Measurements from ENCODE around the gene KRTAP9-3. TPM values are rescaled to one million over a fixed set of nuclear protein-coding genes. Genes with fewer than 3 reads are reported as not detected.
"Not testable (repeated sequence)": the region's sequence is repeated elsewhere in the genome, so short reads cannot be mapped to it uniquely, and the experiment has no call there.

KRTAP9-3 gene
- total RNA-seq, 1 donor from 2014 or later = not detected

DNA sequence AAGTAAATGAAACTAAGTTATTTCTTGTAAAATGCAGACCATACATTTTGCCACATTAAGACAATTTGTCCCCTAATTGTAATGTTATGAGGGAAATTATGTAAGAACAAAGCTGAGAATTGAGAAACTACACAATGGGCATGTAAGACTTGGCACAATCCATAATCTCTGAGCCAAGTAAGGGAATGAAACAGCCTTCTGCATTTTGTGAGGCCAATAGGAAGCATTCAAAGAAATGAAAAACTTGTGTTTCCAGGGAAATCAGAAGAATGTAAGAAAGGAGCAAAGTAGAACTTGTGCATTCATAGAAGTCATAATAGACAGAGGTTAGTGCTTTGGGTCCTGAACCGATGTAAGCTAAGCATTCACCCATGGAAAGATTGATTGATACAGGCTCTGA lies 19.0 kb downstream of the KRTAP9-3 start:
- Mint-ChIP-seq H3K9me3 (no peaks in the 10 kb centered on the region), H3K4me1 (peaks cover 13% of the 10 kb centered on the region), H3K27ac (no peak overlapping the region), H3K27me3 (ENCODE audit: low read depth) (peaks cover 58% of the 10 kb centered on the region), H3K36me3 (no peaks in the 10 kb centered on the region), H3K4me3 (no peak overlapping the region)
- DNase-seq (ENCODE audit: low spot score in 2 of 2, unreplicated experiment in 2 of 2) = no peak
- TF ChIP-seq, protein P1, sequence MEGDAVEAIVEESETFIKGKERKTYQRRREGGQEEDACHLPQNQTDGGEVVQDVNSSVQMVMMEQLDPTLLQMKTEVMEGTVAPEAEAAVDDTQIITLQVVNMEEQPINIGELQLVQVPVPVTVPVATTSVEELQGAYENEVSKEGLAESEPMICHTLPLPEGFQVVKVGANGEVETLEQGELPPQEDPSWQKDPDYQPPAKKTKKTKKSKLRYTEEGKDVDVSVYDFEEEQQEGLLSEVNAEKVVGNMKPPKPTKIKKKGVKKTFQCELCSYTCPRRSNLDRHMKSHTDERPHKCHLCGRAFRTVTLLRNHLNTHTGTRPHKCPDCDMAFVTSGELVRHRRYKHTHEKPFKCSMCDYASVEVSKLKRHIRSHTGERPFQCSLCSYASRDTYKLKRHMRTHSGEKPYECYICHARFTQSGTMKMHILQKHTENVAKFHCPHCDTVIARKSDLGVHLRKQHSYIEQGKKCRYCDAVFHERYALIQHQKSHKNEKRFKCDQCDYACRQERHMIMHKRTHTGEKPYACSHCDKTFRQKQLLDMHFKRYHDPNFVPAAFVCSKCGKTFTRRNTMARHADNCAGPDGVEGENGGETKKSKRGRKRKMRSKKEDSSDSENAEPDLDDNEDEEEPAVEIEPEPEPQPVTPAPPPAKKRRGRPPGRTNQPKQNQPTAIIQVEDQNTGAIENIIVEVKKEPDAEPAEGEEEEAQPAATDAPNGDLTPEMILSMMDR (IDR thresholded peaks at IDR 0.05; ENCODE audit: unreplicated experiment) = no peak

DNA sequence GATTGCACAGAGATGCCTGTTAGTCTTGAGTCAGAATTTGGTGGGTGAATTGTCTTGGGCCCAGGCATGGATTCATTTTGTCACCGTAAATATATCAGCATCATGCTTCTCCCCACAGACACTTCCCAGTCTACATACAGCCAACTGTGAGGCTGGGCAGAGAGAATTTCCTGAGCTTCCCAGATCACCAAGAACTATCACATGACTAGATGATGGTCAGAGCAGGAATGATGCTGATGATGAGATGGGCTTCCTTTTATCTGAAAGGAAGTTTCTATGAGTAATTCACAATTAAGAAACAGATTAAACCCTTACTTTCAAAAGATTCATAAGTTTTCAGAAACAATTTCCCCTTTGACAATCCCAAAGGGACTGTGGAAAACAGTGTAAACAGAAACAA lies 22.6 kb downstream of the KRTAP9-3 start:
- no peaks in the 10 kb centered on the region for H3K9me3 Mint-ChIP-seq

DNA sequence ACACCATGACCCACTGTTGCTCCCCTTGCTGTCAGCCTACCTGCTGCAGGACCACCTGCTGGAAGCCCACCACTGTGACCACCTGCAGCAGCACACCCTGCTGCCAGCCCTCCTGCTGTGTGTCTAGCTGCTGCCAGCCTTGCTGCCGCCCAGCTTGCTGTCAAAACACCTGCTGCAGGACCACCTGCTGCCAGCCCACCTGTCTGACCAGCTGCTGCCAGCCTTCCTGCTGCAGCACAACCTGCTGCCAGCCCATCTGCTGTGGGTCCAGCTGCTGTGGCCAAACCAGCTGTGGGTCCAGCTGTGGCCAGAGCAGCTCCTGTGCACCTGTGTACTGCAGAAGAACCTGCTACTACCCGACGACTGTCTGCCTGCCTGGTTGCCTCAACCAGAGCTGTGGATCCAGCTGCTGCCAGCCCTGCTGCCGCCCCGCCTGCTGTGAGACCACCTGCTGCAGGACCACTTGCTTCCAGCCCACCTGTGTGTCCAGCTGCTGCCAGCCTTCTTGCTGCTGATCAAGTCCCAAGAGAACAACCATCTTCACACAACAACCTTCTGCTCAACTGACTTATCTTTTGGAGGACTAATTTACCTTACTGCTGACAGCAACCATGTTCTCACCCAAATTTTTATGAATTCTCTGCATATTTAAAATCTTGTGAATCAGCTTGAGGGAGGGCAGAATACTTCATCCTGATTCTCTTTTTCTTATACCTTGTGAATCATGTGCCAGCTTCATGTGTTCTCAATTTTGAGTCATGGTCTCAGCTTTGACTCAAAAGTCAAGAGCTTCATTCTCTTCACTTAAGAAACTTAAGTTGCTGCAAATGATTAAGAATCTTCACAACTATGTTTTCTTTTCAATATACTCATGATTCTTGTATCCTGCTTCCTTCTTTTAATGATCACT lies 23.4 kb downstream of the KRTAP9-3 start, which contains the start of gene KRTAP9-9:
Gene KRTAP9-9 (plus strand): TSS at position 4 of the 910 bp plus-strand sequence.
- DNase-seq (ENCODE audit: low spot score in 2 of 2, unreplicated experiment in 2 of 2); H3K4me3 Mint-ChIP-seq; H3K9me3 Mint-ChIP-seq; H3K4me1 Mint-ChIP-seq; H3K27ac Mint-ChIP-seq; H3K36me3 Mint-ChIP-seq: not testable (repeated sequence)
- H3K27me3 Mint-ChIP-seq (ENCODE audit: low read depth) = peaks cover 55% of the 10 kb centered on the region

More for the DNA sequence above, 22.6 kb downstream of the KRTAP9-3 start:
- Mint-ChIP-seq H3K4me1 (peaks cover 7% of the 10 kb centered on the region), H3K27me3 (ENCODE audit: low read depth) (peaks cover 59% of the 10 kb centered on the region), H3K27ac (no peak overlapping the region), H3K36me3 (no peaks in the 10 kb centered on the region), H3K4me3 (no peak overlapping the region)
- TF ChIP-seq, protein P1 (IDR thresholded peaks at IDR 0.05; ENCODE audit: unreplicated experiment) = no peak
- DNase-seq (ENCODE audit: low spot score in 2 of 2, unreplicated experiment in 2 of 2) = no peak

DNA sequence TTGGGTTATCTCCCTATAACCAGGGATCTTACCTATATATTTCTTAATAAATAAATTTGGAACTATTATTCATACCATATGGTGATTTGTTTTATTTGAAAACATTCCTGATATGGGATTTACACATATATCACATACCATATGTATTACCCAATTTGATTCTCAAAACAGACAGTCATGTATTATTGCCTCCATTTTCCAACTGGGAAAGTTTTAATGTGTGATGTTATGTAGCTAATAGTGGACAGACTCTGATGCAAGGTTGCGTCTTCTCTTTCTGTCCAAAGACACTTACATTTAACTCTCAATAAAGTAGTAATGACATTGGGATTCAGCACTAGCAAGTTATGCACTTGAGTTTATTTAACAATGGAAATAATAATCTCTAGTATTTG lies 24.0 kb downstream of the KRTAP9-3 start:
- H3K9me3 Mint-ChIP-seq = no peaks in the 10 kb centered on the region
- peaks cover 7% of the 10 kb centered on the region for H3K4me1 Mint-ChIP-seq
- no peak overlapping the region for H3K27ac Mint-ChIP-seq
- H3K4me3 Mint-ChIP-seq = no peak overlapping the region
- no peaks in the 10 kb centered on the region for H3K36me3 Mint-ChIP-seq
- no peak for DNase-seq (ENCODE audit: low spot score in 2 of 2, unreplicated experiment in 2 of 2)
- peaks cover 52% of the 10 kb centered on the region for H3K27me3 Mint-ChIP-seq (ENCODE audit: low read depth)
- TF ChIP-seq, protein P1 (IDR thresholded peaks at IDR 0.05; ENCODE audit: unreplicated experiment) = no peak

DNA sequence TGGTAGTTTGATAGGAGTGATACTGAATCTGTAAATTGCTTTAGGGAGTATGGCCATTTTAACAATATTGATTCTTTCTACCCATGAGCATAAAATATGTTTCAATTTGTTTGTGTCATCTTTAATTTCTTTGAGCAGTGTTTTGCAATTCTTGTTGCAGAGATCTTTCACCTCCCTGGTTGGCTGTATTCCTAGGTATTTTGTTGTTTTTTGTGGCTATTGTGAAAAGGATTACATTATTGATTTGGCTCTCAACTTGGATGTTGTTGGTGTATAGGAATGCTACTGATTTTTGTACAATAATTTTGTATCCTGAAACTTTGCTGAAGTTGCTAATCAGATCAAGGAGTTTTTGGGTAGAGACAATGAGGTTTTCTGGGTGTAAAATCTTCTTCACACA lies 26.2 kb downstream of the KRTAP9-3 start:
- Mint-ChIP-seq H3K36me3 (no peaks in the 10 kb centered on the region), H3K4me3 (no peak overlapping the region), H3K27ac (no peak overlapping the region), H3K9me3 (no peaks in the 10 kb centered on the region), H3K27me3 (ENCODE audit: low read depth) (peaks cover 45% of the 10 kb centered on the region), H3K4me1 (no peaks in the 10 kb centered on the region)
- TF ChIP-seq, protein P1 (IDR thresholded peaks at IDR 0.05; ENCODE audit: unreplicated experiment) = no peak
- DNase-seq (ENCODE audit: low spot score in 2 of 2, unreplicated experiment in 2 of 2) = no peak

DNA sequence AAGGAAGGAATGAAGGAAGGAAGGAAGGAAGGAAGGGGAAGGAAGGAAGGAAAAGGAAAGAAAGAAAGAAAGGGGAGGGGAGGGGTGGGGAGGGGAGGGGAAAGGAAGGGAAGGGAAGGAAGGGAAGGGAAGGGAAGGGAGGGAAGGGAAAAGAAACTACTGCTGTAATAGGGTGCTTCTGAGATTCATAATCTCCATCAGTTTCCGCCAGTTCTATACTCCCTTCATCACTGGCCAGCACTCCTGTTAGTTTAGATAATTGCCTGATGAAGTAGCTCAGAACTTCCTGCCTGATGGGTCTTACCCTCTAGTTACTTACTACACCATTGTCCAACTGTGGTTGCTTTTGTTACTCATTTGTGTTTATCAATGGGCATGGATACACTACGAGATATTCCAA lies 31.0 kb downstream of the KRTAP9-3 start:
- no peak for DNase-seq (ENCODE audit: low spot score in 2 of 2, unreplicated experiment in 2 of 2)
- no peaks in the 10 kb centered on the region for H3K36me3 Mint-ChIP-seq
- no peaks in the 10 kb centered on the region for H3K4me1 Mint-ChIP-seq
- no peaks in the 10 kb centered on the region for H3K9me3 Mint-ChIP-seq
- TF ChIP-seq, protein P1 (IDR thresholded peaks at IDR 0.05; ENCODE audit: unreplicated experiment) = no peak
- H3K4me3 Mint-ChIP-seq = no peak overlapping the region
- peaks cover 22% of the 10 kb centered on the region for H3K27me3 Mint-ChIP-seq (ENCODE audit: low read depth)
- no peak overlapping the region for H3K27ac Mint-ChIP-seq

Measured in mesothelial cell of epicardium (in vitro differentiated cells).